ENCODE results near the gene ZNF860. TPM values are rescaled to one million over a fixed set of nuclear protein-coding genes. Genes with fewer than 3 reads are reported as not detected.
"Not testable (repeated sequence)": the region's sequence is repeated elsewhere in the genome, so short reads cannot be mapped to it uniquely, and the experiment has no call there.

Gene ZNF860
- polyA plus RNA-seq, 2 donors, result 0.88 to 1.8 TPM

DNA sequence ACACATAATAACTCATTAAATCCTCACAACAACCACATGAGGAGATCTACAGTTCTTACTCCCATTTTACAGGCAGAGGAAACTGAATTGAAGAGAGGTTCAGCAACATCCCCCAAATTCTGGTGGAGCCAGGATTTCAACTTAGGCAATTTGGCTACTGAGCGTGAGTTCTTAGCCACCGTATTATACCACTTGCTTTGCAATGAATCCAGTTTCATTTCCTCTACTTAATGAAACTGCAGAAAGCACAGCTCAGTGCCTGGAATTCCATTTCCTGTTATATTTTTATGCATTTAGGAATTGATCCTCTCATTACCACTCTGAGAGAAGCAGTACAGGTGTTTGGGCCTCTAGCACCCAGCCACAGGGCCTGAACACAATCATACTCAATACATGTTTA, 4.3 kb downstream of the ZNF860 start:
- Histone ChIP-seq H3K27me3 (ENCODE audit: control insufficient read depth in 1 of 2, insufficient read depth in 2 of 2, low read length in 2 of 2) (no peaks in the 10 kb centered on the region), H3K4me1 (ENCODE audit: control insufficient read depth in 2 of 2, insufficient read depth in 2 of 2, low read length in 1 of 2) (no peaks in the 10 kb centered on the region), H3K27ac (ENCODE audit: low read depth in 2 of 2, low read length in 1 of 2) (peak overlapping the region in 1 of 2 donors; percentile 45), H3K9me3 (ENCODE audit: control insufficient read depth in 2 of 2, insufficient read depth in 1 of 2, low read depth in 1 of 2, low read length in 1 of 2) (peaks cover 6 to 8% of the 10 kb centered on the region in 2 donors), H3K4me3 (ENCODE audit: low read depth in 1 of 2, low read length in 2 of 2) (no peak overlapping the region), H3K36me3 (ENCODE audit: control insufficient read depth in 2 of 2, insufficient read depth in 2 of 2, low read length in 1 of 2) (no peaks in the 10 kb centered on the region)
- WGBS, 2 donors, result 66 to 76% methylated on average over 2 of the region's 2 CpGs

DNA sequence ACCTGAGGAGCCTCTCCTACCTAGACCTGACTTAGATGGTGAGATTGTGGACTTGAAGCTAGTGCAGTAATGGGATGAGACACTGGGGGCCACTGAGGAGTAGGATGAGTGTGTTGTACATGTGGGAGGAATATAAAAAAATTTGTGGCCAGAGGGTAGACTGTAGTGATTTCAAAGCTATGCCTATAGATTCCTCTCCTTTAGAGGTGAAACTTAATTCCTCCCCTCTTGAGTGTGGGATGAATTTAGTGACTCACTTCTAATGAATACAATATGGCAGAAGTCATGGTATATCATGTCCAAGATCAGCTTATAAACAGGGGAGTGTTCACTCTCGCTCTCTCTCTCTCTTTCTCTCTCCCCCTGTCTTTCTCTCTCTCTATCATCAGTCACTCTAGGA, 6.7 kb downstream of the ZNF860 start:
- Histone ChIP-seq H3K36me3 (ENCODE audit: control insufficient read depth in 2 of 2, insufficient read depth in 2 of 2, low read length in 1 of 2) (no peaks in the 10 kb centered on the region), H3K4me3 (ENCODE audit: low read depth in 1 of 2, low read length in 2 of 2) (no peak overlapping the region), H3K4me1 (ENCODE audit: control insufficient read depth in 2 of 2, insufficient read depth in 2 of 2, low read length in 1 of 2) (no peaks in the 10 kb centered on the region), H3K9me3 (ENCODE audit: control insufficient read depth in 2 of 2, insufficient read depth in 1 of 2, low read depth in 1 of 2, low read length in 1 of 2) (peaks cover 6 to 13% of the 10 kb centered on the region in 2 donors), H3K27ac (ENCODE audit: low read depth in 2 of 2, low read length in 1 of 2) (no peak overlapping the region), H3K27me3 (ENCODE audit: control insufficient read depth in 1 of 2, insufficient read depth in 2 of 2, low read length in 2 of 2) (no peaks in the 10 kb centered on the region)
- WGBS, 2 donors, result 94 to 97% methylated on average over 1 of the region's 1 CpG

- not testable (repeated sequence) for H3K4me1 ChIP-seq (ENCODE audit: control insufficient read depth in 2 of 2, insufficient read depth in 2 of 2, low read length in 1 of 2); H3K9me3 ChIP-seq (ENCODE audit: control insufficient read depth in 2 of 2, insufficient read depth in 1 of 2, low read depth in 1 of 2, low read length in 1 of 2); H3K4me3 ChIP-seq (ENCODE audit: low read depth in 1 of 2, low read length in 2 of 2); H3K27ac ChIP-seq (ENCODE audit: low read depth in 2 of 2, low read length in 1 of 2); H3K36me3 ChIP-seq (ENCODE audit: control insufficient read depth in 2 of 2, insufficient read depth in 2 of 2, low read length in 1 of 2); H3K27me3 ChIP-seq (ENCODE audit: control insufficient read depth in 1 of 2, insufficient read depth in 2 of 2, low read length in 2 of 2)
- WGBS, 2 donors, result 93 to 95% methylated on average over 6 of the region's 6 CpGs
Observed at GRCh38 chr3:31992995-31993394, 11.4 kb downstream of the ZNF860 start.

DNA sequence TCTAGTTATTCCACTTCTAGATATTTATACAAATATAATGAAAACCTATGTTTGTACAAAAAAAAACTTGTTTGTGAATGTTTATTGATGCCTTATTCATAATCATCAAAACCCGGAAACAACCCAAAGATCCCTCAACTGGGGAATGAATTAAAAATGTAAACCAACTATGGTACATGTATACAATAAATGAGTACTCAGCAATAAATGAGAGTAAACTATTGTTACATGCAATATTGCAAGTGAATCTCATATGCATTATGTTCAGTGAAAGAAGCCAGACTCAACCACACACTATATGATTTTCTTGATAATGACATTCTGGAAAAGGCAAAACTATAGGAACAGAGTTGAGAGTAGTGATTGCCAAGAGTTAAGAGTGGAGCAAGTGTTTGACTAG, 12.3 kb downstream of the ZNF860 start:
- H3K9me3 ChIP-seq (ENCODE audit: control insufficient read depth in 2 of 2, insufficient read depth in 1 of 2, low read depth in 1 of 2, low read length in 1 of 2), result peaks cover 3 to 5% of the 10 kb centered on the region in 2 donors
- H3K4me3 ChIP-seq (ENCODE audit: low read depth in 1 of 2, low read length in 2 of 2), result no peak overlapping the region
- WGBS, 2 donors, result 92 to 93% methylated on average over 1 of the region's 1 CpG
- no peak overlapping the region for H3K27ac ChIP-seq (ENCODE audit: low read depth in 2 of 2, low read length in 1 of 2)
- H3K4me1 ChIP-seq (ENCODE audit: control insufficient read depth in 2 of 2, insufficient read depth in 2 of 2, low read length in 1 of 2), result no peaks in the 10 kb centered on the region
- H3K27me3 ChIP-seq (ENCODE audit: control insufficient read depth in 1 of 2, insufficient read depth in 2 of 2, low read length in 2 of 2), result no peaks in the 10 kb centered on the region
- no peaks in the 10 kb centered on the region for H3K36me3 ChIP-seq (ENCODE audit: control insufficient read depth in 2 of 2, insufficient read depth in 2 of 2, low read length in 1 of 2)

DNA sequence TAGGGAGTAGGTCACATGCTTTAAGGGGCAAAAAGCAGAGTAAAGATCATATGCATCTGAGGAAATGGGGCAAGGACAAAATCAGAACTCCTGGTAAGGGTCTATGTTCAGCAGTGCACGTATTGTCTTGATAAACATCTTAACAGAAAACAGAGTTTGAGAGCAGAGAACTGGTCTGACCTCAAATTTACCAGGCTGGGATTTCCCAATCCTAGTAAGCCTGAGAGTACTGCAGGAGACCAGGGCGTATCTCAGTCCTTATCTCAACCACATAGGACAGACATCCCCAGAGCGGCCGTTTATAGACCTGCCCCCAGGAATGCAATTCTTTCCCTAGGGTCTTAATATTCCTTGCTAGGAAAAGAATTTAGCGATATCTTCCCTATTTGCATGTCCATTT, 13.5 kb downstream of the ZNF860 start:
- H3K4me1 ChIP-seq (ENCODE audit: control insufficient read depth in 2 of 2, insufficient read depth in 2 of 2, low read length in 1 of 2); H3K4me3 ChIP-seq (ENCODE audit: low read depth in 1 of 2, low read length in 2 of 2); H3K36me3 ChIP-seq (ENCODE audit: control insufficient read depth in 2 of 2, insufficient read depth in 2 of 2, low read length in 1 of 2); H3K27me3 ChIP-seq (ENCODE audit: control insufficient read depth in 1 of 2, insufficient read depth in 2 of 2, low read length in 2 of 2); H3K9me3 ChIP-seq (ENCODE audit: control insufficient read depth in 2 of 2, insufficient read depth in 1 of 2, low read depth in 1 of 2, low read length in 1 of 2); H3K27ac ChIP-seq (ENCODE audit: low read depth in 2 of 2, low read length in 1 of 2): not testable (repeated sequence)
- 86 to 93% methylated on average over 5 of the region's 5 CpGs for WGBS, 2 donors

- 73 to 74% methylated on average over 1 of the region's 1 CpG for WGBS, 2 donors
- Histone ChIP-seq H3K4me1 (ENCODE audit: control insufficient read depth in 2 of 2, insufficient read depth in 2 of 2, low read length in 1 of 2) (no peaks in the 10 kb centered on the region), H3K27me3 (ENCODE audit: control insufficient read depth in 1 of 2, insufficient read depth in 2 of 2, low read length in 2 of 2) (no peaks in the 10 kb centered on the region)
Observed at GRCh38 chr3:31996195-31996594, 14.6 kb downstream of the ZNF860 start.

GRCh38 chr3:31997500-31997899, 15.9 kb downstream of the ZNF860 start:
- Histone ChIP-seq H3K27ac (ENCODE audit: low read depth in 2 of 2, low read length in 1 of 2) (no peak overlapping the region), H3K4me1 (ENCODE audit: control insufficient read depth in 2 of 2, insufficient read depth in 2 of 2, low read length in 1 of 2) (no peaks in the 10 kb centered on the region), H3K9me3 (ENCODE audit: control insufficient read depth in 2 of 2, insufficient read depth in 1 of 2, low read depth in 1 of 2, low read length in 1 of 2) (peaks cover 0 to under 1% of the 10 kb centered on the region in 2 donors), H3K27me3 (ENCODE audit: control insufficient read depth in 1 of 2, insufficient read depth in 2 of 2, low read length in 2 of 2) (no peaks in the 10 kb centered on the region), H3K36me3 (ENCODE audit: control insufficient read depth in 2 of 2, insufficient read depth in 2 of 2, low read length in 1 of 2) (no peaks in the 10 kb centered on the region), H3K4me3 (ENCODE audit: low read depth in 1 of 2, low read length in 2 of 2) (no peak overlapping the region)
- 75 to 76% methylated on average over 6 of the region's 6 CpGs for WGBS, 2 donors

More at GRCh38 chr3:31996195-31996594, 14.6 kb downstream of the ZNF860 start:
- no peaks in the 10 kb centered on the region for H3K36me3 ChIP-seq (ENCODE audit: control insufficient read depth in 2 of 2, insufficient read depth in 2 of 2, low read length in 1 of 2)
- peaks cover 0 to 3% of the 10 kb centered on the region in 2 donors for H3K9me3 ChIP-seq (ENCODE audit: control insufficient read depth in 2 of 2, insufficient read depth in 1 of 2, low read depth in 1 of 2, low read length in 1 of 2)
- no peak overlapping the region for H3K27ac ChIP-seq (ENCODE audit: low read depth in 2 of 2, low read length in 1 of 2)
- H3K4me3 ChIP-seq (ENCODE audit: low read depth in 1 of 2, low read length in 2 of 2), result no peak overlapping the region

DNA sequence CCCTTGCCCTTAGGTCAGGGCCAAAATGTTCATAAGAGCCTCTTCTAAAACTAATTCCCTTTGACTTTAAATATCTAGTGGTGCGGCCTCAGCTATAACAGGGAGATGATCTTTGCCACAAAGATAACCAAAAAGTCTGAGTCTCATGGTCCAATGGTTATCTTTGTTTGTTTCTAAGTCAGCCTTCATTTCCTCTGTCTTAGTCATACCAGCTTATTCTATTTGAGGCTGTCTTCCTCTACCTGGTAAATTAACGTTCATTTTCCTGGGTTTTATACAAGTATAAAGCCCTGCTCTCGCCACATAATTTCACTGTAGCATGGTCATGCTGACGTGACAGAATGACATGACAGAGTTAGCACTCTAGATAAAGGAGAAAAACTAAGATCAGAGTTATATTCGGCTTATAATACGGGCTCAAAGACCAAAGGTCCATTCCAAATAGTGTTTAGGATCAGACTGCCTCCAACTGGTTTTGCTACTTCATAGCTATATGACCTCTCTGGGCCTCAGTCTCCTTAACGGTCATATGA, 18.4 kb downstream of the ZNF860 start:
- no peaks in the 10 kb centered on the region for H3K9me3 ChIP-seq (ENCODE audit: control insufficient read depth in 2 of 2, insufficient read depth in 1 of 2, low read depth in 1 of 2, low read length in 1 of 2)
- no peak overlapping the region for H3K4me3 ChIP-seq (ENCODE audit: low read depth in 1 of 2, low read length in 2 of 2)
- no peak overlapping the region for H3K27ac ChIP-seq (ENCODE audit: low read depth in 2 of 2, low read length in 1 of 2)
- no peaks in the 10 kb centered on the region for H3K27me3 ChIP-seq (ENCODE audit: control insufficient read depth in 1 of 2, insufficient read depth in 2 of 2, low read length in 2 of 2)
- 79 to 82% methylated on average over 7 of the region's 7 CpGs for WGBS, 2 donors
- H3K4me1 ChIP-seq (ENCODE audit: control insufficient read depth in 2 of 2, insufficient read depth in 2 of 2, low read length in 1 of 2), result peaks cover 0 to 3% of the 10 kb centered on the region in 2 donors
- no peaks in the 10 kb centered on the region for H3K36me3 ChIP-seq (ENCODE audit: control insufficient read depth in 2 of 2, insufficient read depth in 2 of 2, low read length in 1 of 2)

GRCh38 chr3:32000877-32001276, 19.3 kb downstream of the ZNF860 start:
- H3K9me3 ChIP-seq (ENCODE audit: control insufficient read depth in 2 of 2, insufficient read depth in 1 of 2, low read depth in 1 of 2, low read length in 1 of 2), result no peaks in the 10 kb centered on the region
- 87 to 90% methylated on average over 3 of the region's 3 CpGs for WGBS, 2 donors
- no peaks in the 10 kb centered on the region for H3K27me3 ChIP-seq (ENCODE audit: control insufficient read depth in 1 of 2, insufficient read depth in 2 of 2, low read length in 2 of 2)
- no peak overlapping the region for H3K27ac ChIP-seq (ENCODE audit: low read depth in 2 of 2, low read length in 1 of 2)
- no peak overlapping the region for H3K4me3 ChIP-seq (ENCODE audit: low read depth in 1 of 2, low read length in 2 of 2)
- H3K36me3 ChIP-seq (ENCODE audit: control insufficient read depth in 2 of 2, insufficient read depth in 2 of 2, low read length in 1 of 2), result no peaks in the 10 kb centered on the region
- H3K4me1 ChIP-seq (ENCODE audit: control insufficient read depth in 2 of 2, insufficient read depth in 2 of 2, low read length in 1 of 2), result peaks cover 0 to 3% of the 10 kb centered on the region in 2 donors

- Histone ChIP-seq H3K4me3 (ENCODE audit: low read depth in 1 of 2, low read length in 2 of 2) (no peak overlapping the region), H3K27ac (ENCODE audit: low read depth in 2 of 2, low read length in 1 of 2) (no peak overlapping the region), H3K27me3 (ENCODE audit: control insufficient read depth in 1 of 2, insufficient read depth in 2 of 2, low read length in 2 of 2) (no peaks in the 10 kb centered on the region), H3K9me3 (ENCODE audit: control insufficient read depth in 2 of 2, insufficient read depth in 1 of 2, low read depth in 1 of 2, low read length in 1 of 2) (no peaks in the 10 kb centered on the region), H3K4me1 (ENCODE audit: control insufficient read depth in 2 of 2, insufficient read depth in 2 of 2, low read length in 1 of 2) (peaks cover 0 to 3% of the 10 kb centered on the region in 2 donors), H3K36me3 (ENCODE audit: control insufficient read depth in 2 of 2, insufficient read depth in 2 of 2, low read length in 1 of 2) (no peaks in the 10 kb centered on the region)
- 73 to 77% methylated on average over 6 of the region's 6 CpGs for WGBS, 2 donors
Observed at GRCh38 chr3:32002561-32003368, 21.2 kb downstream of the ZNF860 start.

Data from esophagus (tissue), 2 donors.